ENCODE measurements around the gene HBS1L.

DNA sequence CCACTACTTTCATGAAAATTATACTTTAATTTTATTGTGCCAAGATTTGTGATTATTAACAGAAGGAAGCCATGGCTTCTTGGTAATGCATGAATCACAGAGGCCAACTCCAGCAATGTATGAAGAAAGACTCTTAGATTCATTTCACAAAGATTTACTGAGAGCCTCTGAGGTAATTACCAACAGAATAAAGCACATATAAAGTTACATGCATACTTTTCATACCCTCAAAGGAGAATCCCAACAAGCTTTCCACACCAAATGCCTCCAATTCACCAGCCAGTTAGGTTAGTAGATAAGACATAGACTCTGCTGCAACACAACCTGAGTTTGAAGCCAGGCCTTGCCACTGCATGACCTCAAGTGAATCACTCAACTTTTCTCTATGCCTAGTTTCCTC, 41.9 kb downstream of the HBS1L start:
- TF ChIP-seq, protein P1, sequence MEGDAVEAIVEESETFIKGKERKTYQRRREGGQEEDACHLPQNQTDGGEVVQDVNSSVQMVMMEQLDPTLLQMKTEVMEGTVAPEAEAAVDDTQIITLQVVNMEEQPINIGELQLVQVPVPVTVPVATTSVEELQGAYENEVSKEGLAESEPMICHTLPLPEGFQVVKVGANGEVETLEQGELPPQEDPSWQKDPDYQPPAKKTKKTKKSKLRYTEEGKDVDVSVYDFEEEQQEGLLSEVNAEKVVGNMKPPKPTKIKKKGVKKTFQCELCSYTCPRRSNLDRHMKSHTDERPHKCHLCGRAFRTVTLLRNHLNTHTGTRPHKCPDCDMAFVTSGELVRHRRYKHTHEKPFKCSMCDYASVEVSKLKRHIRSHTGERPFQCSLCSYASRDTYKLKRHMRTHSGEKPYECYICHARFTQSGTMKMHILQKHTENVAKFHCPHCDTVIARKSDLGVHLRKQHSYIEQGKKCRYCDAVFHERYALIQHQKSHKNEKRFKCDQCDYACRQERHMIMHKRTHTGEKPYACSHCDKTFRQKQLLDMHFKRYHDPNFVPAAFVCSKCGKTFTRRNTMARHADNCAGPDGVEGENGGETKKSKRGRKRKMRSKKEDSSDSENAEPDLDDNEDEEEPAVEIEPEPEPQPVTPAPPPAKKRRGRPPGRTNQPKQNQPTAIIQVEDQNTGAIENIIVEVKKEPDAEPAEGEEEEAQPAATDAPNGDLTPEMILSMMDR (IDR thresholded peaks at IDR 0.05), result no peak
- TF ChIP-seq POLR2A (IDR thresholded peaks at IDR 0.05), result no peak

Data from body of pancreas (tissue), 4 donors.